ENCODE measurements around the gene MAGI2.

MAGI2 gene

GRCh38 chr7:78571292-78571691 lies 882.2 kb downstream of the MAGI2 start:
- H3K4me3 ChIP-seq (ENCODE audit: low read length) = no peak overlapping the region
- no peak for TF ChIP-seq ZNF274 (IDR thresholded peaks at IDR 0.05; ENCODE audit: low read depth, low read length)

GRCh38 chr7:78568690-78569089 lies 884.8 kb downstream of the MAGI2 start:
- H3K4me3 ChIP-seq (ENCODE audit: low read length) = no peak overlapping the region
- TF ChIP-seq ZNF274 (IDR thresholded peaks at IDR 0.05; ENCODE audit: low read depth, low read length) = no peak

GRCh38 chr7:78567836-78568235 lies 885.6 kb downstream of the MAGI2 start:
- TF ChIP-seq ZNF274 (IDR thresholded peaks at IDR 0.05; ENCODE audit: low read depth, low read length) = no peak
- H3K4me3 ChIP-seq (ENCODE audit: low read length) = no peak overlapping the region

- no peak for TF ChIP-seq ZNF274 (IDR thresholded peaks at IDR 0.05; ENCODE audit: low read depth, low read length)
- no peak overlapping the region for H3K4me3 ChIP-seq (ENCODE audit: low read length)
These were observed 887.7 kb downstream of the MAGI2 start for GRCh38 chr7:78565784-78566183.

- no peak for TF ChIP-seq ZNF274 (IDR thresholded peaks at IDR 0.05; ENCODE audit: low read depth, low read length)
- no peak overlapping the region for H3K4me3 ChIP-seq (ENCODE audit: low read length)
These were observed 890.3 kb downstream of the MAGI2 start for GRCh38 chr7:78563191-78563590.

- TF ChIP-seq ZNF274 (IDR thresholded peaks at IDR 0.05; ENCODE audit: low read depth, low read length) = no peak
These were observed 891.3 kb downstream of the MAGI2 start for GRCh38 chr7:78562191-78562590.

GRCh38 chr7:78558566-78558965 lies 894.9 kb downstream of the MAGI2 start:
- no peak overlapping the region for H3K4me3 ChIP-seq (ENCODE audit: low read length)
- TF ChIP-seq ZNF274 (IDR thresholded peaks at IDR 0.05; ENCODE audit: low read depth, low read length) = no peak

More at GRCh38 chr7:78562191-78562590, 891.3 kb downstream of the MAGI2 start:
- no peak overlapping the region for H3K4me3 ChIP-seq (ENCODE audit: low read length)

GRCh38 chr7:78543976-78544375 lies 909.5 kb downstream of the MAGI2 start:
- H3K4me3 ChIP-seq (ENCODE audit: low read length) = no peak overlapping the region
- no peak for TF ChIP-seq ZNF274 (IDR thresholded peaks at IDR 0.05; ENCODE audit: low read depth, low read length)

GRCh38 chr7:78542981-78543380 lies 910.5 kb downstream of the MAGI2 start:
- no peak for TF ChIP-seq ZNF274 (IDR thresholded peaks at IDR 0.05; ENCODE audit: low read depth, low read length)
- H3K4me3 ChIP-seq (ENCODE audit: low read length) = no peak overlapping the region

GRCh38 chr7:78542541-78542940 lies 910.9 kb downstream of the MAGI2 start:
- no peak overlapping the region for H3K4me3 ChIP-seq (ENCODE audit: low read length)
- no peak for TF ChIP-seq ZNF274 (IDR thresholded peaks at IDR 0.05; ENCODE audit: low read depth, low read length)

- H3K4me3 ChIP-seq (ENCODE audit: low read length) = no peak overlapping the region
- TF ChIP-seq ZNF274 (IDR thresholded peaks at IDR 0.05; ENCODE audit: low read depth, low read length) = no peak
These were observed 913.6 kb downstream of the MAGI2 start for GRCh38 chr7:78539825-78540224.

- no peak for TF ChIP-seq ZNF274 (IDR thresholded peaks at IDR 0.05; ENCODE audit: low read depth, low read length)
- H3K4me3 ChIP-seq (ENCODE audit: low read length) = no peak overlapping the region
These were observed 917.8 kb downstream of the MAGI2 start for GRCh38 chr7:78535655-78536054.

- no peak overlapping the region for H3K4me3 ChIP-seq (ENCODE audit: low read length)
- TF ChIP-seq ZNF274 (IDR thresholded peaks at IDR 0.05; ENCODE audit: low read depth, low read length) = no peak
These were observed 923.1 kb downstream of the MAGI2 start for GRCh38 chr7:78530351-78530750.

- TF ChIP-seq ZNF274 (IDR thresholded peaks at IDR 0.05; ENCODE audit: low read depth, low read length) = no peak
- H3K4me3 ChIP-seq (ENCODE audit: low read length) = no peak overlapping the region
These were observed 924.1 kb downstream of the MAGI2 start for GRCh38 chr7:78529392-78529791.

GRCh38 chr7:78528964-78529363 lies 924.5 kb downstream of the MAGI2 start:
- TF ChIP-seq ZNF274 (IDR thresholded peaks at IDR 0.05; ENCODE audit: low read depth, low read length) = no peak
- H3K4me3 ChIP-seq (ENCODE audit: low read length) = no peak overlapping the region

- TF ChIP-seq ZNF274 (IDR thresholded peaks at IDR 0.05; ENCODE audit: low read depth, low read length) = no peak
- no peak overlapping the region for H3K4me3 ChIP-seq (ENCODE audit: low read length)
These were observed 929.5 kb downstream of the MAGI2 start for GRCh38 chr7:78523930-78524329.
